HUES6 (cell line): ENCODE measurements around the gene ANXA9.

Experiments
- H3K27ac ChIP-seq: 2 replicates; pipeline ENCODE4 v1.7.0; 2013; ENCODE audit warnings: low read depth, mild to moderate bottlenecking, low read length, inconsistent platforms
- H3K27me3 ChIP-seq: 2 replicates; pipeline ENCODE4 v1.6.1; 2013; ENCODE audit warnings: low read length; ENCODE audit not compliant: control insufficient read depth, insufficient read depth
- H3K36me3 ChIP-seq: 2 replicates; pipeline ENCODE4 v1.6.1; 2013; ENCODE audit warnings: low read length; ENCODE audit not compliant: control insufficient read depth, insufficient read depth
- H3K4me1 ChIP-seq: 2 replicates; pipeline ENCODE4 v1.6.1; 2013; ENCODE audit warnings: low read length; ENCODE audit not compliant: control insufficient read depth, insufficient read depth
- H3K4me3 ChIP-seq: 2 replicates; pipeline ENCODE4 v1.5.1; 2013; ENCODE audit warnings: low read depth, low read length
- H3K9ac ChIP-seq: one replicate; pipeline ENCODE4 v1.6.1; 2013; ENCODE audit warnings: mild to moderate bottlenecking, low read length
- H3K9me3 ChIP-seq: 2 replicates; pipeline ENCODE4 v1.6.1; 2013; ENCODE audit warnings: low read depth, low read length; ENCODE audit not compliant: control insufficient read depth, insufficient read depth

Gene ANXA9

DNA sequence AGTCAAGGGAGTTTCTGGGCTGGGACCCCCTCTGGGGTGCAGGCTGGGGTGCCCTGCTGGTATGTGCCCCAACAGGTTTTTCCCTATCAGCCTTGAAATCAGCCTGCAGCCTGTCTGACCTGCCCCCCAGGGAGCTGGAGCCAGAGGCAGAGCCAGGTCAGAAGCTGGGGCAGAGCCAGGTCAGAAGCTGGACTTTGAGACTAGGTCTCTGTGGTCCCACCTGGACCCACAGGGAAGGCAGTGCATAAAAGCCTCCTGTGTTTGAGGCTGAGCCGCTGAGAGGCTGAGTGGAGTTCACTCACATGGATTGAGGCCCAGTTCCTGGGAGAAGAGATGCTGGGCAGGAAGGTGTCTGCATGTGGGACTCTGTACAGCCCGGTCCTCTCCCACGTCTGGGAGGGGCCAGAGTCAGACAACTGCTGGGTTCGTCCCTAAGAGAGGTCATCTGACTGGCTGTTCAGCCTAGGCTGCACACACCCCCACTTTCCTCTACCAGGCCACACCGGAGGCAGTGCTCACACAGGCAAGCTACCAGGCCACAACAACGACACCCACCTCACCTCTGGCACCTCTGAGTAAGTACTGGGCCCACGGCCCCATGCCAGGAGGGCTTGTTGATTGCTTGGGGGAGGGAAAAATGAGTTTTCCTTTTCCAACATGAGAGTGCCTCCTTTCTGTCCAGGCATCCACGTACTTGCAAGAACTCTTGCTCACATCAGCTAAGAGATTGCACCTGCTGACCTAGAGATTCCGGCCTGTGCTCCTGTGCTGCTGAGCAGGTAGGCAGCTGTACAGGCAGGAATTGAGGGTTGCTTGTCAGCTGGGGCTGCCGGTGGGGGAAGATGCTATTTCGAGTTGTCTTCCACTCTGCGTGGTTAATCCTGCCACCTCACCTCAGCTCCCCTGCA lies at the start of gene ANXA9:
Gene ANXA9 (plus strand): TSS at position 488 of the 908 bp plus-strand sequence. CDS start 814 bp downstream, outside the sequence.
- Histone ChIP-seq H3K36me3 (no peaks in the 10 kb centered on the region), H3K4me3 (peak within 1 kb of the TSS; percentile 21; the same call in 1 of the 2 replicates), H3K9ac (peak within 1 kb of the TSS; percentile 53), H3K27ac (peak within 1 kb of the TSS; percentile 33; the same call in 1 of the 2 replicates), H3K27me3 (no peaks in the 10 kb centered on the region), H3K4me1 (peaks cover 35% of the 10 kb centered on the region), H3K9me3 (no peaks in the 10 kb centered on the region)

DNA sequence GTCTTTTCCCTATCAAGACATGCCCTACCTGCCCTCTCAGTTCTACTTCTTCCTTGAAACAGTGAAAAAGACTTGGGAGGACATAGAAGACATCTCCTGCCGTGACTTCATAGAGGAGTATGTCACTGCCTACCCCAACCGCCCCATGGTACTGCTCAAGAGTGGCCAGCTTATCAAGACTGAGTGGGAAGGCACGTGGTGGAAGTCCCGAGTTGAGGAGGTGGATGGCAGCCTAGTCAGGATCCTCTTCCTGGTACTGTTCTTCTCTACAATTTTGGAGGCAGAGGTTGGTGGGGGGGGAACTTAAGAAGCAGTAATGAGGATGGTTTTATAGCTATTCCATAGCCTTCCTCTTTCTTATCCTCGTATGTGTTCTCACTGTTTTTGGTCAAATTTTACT lies 37.2 kb upstream of the ANXA9 start:
- Histone ChIP-seq H3K27ac (no peak overlapping the region), H3K4me3 (no peak overlapping the region), H3K36me3 (peaks cover 95% of the 10 kb centered on the region), H3K4me1 (no peaks in the 10 kb centered on the region), H3K9ac (no peak overlapping the region), H3K27me3 (no peaks in the 10 kb centered on the region), H3K9me3 (no peaks in the 10 kb centered on the region)

DNA sequence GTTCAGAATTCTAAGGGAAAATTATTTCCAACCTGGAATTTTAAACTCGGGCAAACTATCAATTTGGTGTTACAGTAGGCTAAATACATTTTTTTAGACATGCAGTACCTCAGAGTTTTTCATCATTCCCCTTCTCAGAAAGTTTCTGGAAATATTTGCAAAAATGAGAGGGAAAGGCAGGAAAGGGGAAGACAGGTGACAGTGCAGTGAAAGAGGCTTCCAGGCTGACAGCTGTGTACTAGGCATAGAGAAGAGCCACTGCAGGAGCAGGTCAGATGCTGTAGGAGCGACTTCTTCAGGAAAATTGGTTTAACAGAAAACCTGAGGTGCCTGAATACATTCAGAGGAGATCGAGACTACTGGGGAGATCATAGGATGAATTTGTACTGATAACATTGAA lies 27.4 kb upstream of the ANXA9 start:
- H3K9me3 ChIP-seq, result no peaks in the 10 kb centered on the region
- H3K27ac ChIP-seq, result no peak overlapping the region
- H3K27me3 ChIP-seq, result no peaks in the 10 kb centered on the region
- H3K4me3 ChIP-seq, result no peak overlapping the region
- no peak overlapping the region for H3K9ac ChIP-seq
- H3K4me1 ChIP-seq, result no peaks in the 10 kb centered on the region
- peaks cover 80% of the 10 kb centered on the region for H3K36me3 ChIP-seq

DNA sequence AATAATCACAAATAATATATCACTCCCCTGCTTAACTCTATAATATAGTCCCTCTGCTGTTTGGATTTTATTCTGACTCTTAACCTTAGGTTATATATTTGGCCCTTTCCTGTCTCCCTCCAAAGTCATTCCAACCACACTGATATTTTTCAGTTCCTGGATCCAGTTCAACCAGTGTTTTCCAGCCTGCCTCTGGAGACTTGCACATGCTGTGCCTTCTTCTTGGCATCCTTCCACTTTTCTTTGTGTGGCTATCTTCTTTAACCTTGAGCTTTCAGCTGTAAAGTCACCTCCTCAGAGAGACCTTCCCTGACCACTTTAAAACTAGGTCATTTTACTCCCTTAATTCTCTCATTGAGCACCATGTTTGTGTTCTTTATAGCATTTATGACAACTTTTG lies 26.8 kb upstream of the ANXA9 start:
- no peak overlapping the region for H3K27ac ChIP-seq
- H3K9ac ChIP-seq, result no peak overlapping the region
- H3K4me1 ChIP-seq, result no peaks in the 10 kb centered on the region
- H3K27me3 ChIP-seq, result no peaks in the 10 kb centered on the region
- H3K9me3 ChIP-seq, result no peaks in the 10 kb centered on the region
- no peak overlapping the region for H3K4me3 ChIP-seq
- H3K36me3 ChIP-seq, result peaks cover 81% of the 10 kb centered on the region

DNA sequence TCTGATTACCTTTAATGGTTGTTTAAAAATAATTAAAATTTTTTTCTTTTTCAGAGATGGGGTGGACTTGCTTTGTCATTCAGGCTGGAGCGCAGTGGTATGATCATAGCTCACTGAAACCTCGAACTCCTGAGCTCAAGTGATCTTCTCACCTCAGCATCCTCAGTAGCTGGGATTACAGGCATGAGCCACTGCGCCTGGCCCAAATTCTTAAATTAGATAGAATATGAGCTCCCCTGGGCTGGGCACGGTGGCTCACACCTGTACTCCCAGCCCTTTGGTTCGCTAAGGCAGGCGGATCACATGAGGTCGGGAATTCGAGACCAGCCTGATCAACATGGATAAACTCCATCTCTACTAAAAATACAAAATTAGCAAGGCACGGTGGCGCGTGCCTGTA lies 24.4 kb upstream of the ANXA9 start:
- Histone ChIP-seq H3K36me3 (peaks cover 83% of the 10 kb centered on the region), H3K27me3 (no peaks in the 10 kb centered on the region), H3K4me1 (no peaks in the 10 kb centered on the region), H3K27ac (no peak overlapping the region), H3K9me3 (no peaks in the 10 kb centered on the region), H3K9ac (no peak overlapping the region), H3K4me3 (no peak overlapping the region)

- no peak overlapping the region for H3K4me3 ChIP-seq
- H3K4me1 ChIP-seq, result no peaks in the 10 kb centered on the region
- no peak overlapping the region for H3K27ac ChIP-seq
- H3K9me3 ChIP-seq, result no peaks in the 10 kb centered on the region
- H3K27me3 ChIP-seq, result no peaks in the 10 kb centered on the region
- peaks cover 88% of the 10 kb centered on the region for H3K36me3 ChIP-seq
- H3K9ac ChIP-seq, result no peak overlapping the region
Measured at GRCh38 chr1:150960646-150961045, 21.4 kb upstream of the ANXA9 start.

GRCh38 chr1:150961756-150962155 lies 20.3 kb upstream of the ANXA9 start:
- Histone ChIP-seq H3K4me3 (no peak overlapping the region), H3K4me1 (no peaks in the 10 kb centered on the region), H3K9ac (no peak overlapping the region), H3K9me3 (no peaks in the 10 kb centered on the region), H3K36me3 (peaks cover 92% of the 10 kb centered on the region), H3K27me3 (no peaks in the 10 kb centered on the region), H3K27ac (no peak overlapping the region)

GRCh38 chr1:150963321-150964163 lies 18.6 kb upstream of the ANXA9 start:
- Histone ChIP-seq H3K9ac (no peak overlapping the region), H3K4me1 (no peaks in the 10 kb centered on the region), H3K36me3 (peaks cover 98% of the 10 kb centered on the region), H3K27me3 (no peaks in the 10 kb centered on the region), H3K4me3 (no peak overlapping the region), H3K9me3 (no peaks in the 10 kb centered on the region), H3K27ac (no peak overlapping the region)

DNA sequence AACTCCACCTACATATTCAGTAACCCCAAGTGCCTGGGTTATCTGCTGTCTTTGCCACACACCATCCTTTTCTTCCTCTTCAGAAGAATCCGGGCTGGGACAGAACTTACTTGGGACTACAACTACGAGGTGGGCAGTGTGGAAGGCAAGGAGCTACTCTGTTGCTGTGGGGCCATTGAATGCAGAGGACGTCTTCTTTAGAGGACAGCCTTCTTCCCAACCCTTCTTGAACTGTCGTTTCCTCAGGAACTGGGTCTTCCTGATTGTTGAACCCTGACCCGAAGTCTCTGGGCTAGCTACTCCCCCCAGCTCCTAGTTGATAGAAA lies 18.0 kb upstream of the ANXA9 start:
- Histone ChIP-seq H3K27me3 (no peaks in the 10 kb centered on the region), H3K9ac (no peak overlapping the region), H3K27ac (no peak overlapping the region), H3K36me3 (peaks cover 99% of the 10 kb centered on the region), H3K4me3 (no peak overlapping the region), H3K4me1 (no peaks in the 10 kb centered on the region), H3K9me3 (no peaks in the 10 kb centered on the region)

GRCh38 chr1:150965605-150966004 lies 16.5 kb upstream of the ANXA9 start:
- Histone ChIP-seq H3K9me3 (no peaks in the 10 kb centered on the region), H3K4me1 (peaks cover 4% of the 10 kb centered on the region), H3K27ac (no peak overlapping the region), H3K4me3 (no peak overlapping the region), H3K36me3 (peaks cover 84% of the 10 kb centered on the region), H3K27me3 (no peaks in the 10 kb centered on the region), H3K9ac (no peak overlapping the region)

- H3K9me3 ChIP-seq, result no peaks in the 10 kb centered on the region
- no peak overlapping the region for H3K4me3 ChIP-seq
- peaks cover 8% of the 10 kb centered on the region for H3K4me1 ChIP-seq
- H3K27me3 ChIP-seq, result no peaks in the 10 kb centered on the region
- H3K36me3 ChIP-seq, result peaks cover 80% of the 10 kb centered on the region
- H3K27ac ChIP-seq, result no peak overlapping the region
- H3K9ac ChIP-seq, result no peak overlapping the region
Measured at GRCh38 chr1:150966011-150966410, 16.1 kb upstream of the ANXA9 start.
